GM21423 (cell line): ENCODE measurements around the gene C19orf38.

ENCODE experiments used
- ATAC-seq: cut with Tn5 transposase; IDR thresholded peaks from one replicate; pipeline ENCODE4 v1.9.1; 2021; ENCODE audit warnings: mild to moderate bottlenecking, moderate library complexity; ENCODE audit not compliant: unreplicated experiment

C19orf38 gene

GRCh38 chr19:10899151-10899653 is 51.0 kb downstream of the C19orf38 start:
- ATAC-seq: no peak

DNA sequence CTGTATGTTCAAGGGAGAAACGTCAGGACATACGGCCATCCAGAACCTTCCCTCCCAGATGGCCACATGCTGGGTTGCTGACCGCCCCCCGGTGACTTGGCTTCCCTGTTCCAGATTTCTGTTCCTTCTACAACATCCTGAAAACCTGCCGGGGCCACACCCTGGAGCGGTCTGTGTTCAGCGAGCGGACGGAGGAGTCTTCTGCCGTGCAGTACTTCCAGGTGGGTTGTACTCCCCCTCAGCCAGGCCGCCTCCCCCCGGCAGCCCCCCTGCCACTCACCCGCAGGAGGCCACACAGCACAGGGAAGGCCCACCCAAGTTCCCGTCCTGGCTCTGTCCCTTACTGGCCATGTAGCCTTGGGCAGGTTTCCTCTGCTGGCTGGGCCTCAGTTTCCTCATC is 59.7 kb downstream of the C19orf38 start:
- ATAC-seq: no peak

GRCh38 chr19:10908380-10908960 is 60.3 kb downstream of the C19orf38 start:
- ATAC-seq: no peak

DNA sequence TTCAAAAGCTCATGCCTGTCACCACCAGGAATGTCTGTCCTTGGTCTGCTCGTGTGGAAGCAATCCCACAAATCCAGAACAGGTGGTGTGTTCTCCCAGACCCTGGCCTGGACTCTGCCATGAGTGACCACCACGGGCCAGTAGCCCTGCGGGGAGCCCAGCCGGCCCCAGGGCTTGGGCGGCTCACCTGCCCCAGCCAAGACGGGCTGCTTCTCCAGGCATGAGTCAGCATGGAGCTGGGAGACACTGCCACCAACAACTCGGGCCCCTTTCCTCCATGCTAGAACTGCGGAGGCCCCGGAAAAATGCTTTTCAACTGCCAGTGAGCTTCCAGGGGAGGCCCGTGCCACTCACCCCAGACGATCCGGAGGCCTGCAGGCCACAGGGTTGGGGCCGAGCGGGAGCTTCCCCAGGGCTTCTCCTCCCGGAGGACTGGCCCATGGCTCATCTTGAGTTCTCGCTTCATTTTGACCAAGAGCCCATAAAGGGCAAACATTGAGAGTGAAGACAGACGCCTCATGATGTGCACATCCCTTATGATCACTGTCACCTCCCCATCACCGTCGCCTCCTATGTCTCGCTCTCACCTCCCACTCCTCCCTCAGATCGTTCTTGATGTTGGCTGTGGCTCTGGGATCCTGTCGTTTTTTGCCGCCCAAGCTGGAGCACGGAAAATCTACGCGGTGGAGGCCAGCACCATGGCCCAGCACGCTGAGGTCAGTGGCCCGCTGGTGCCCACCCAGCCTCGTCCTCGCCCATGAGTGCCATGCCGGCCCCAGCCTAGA is 63.6 kb downstream of the C19orf38 start:
- ATAC-seq: no peak

DNA sequence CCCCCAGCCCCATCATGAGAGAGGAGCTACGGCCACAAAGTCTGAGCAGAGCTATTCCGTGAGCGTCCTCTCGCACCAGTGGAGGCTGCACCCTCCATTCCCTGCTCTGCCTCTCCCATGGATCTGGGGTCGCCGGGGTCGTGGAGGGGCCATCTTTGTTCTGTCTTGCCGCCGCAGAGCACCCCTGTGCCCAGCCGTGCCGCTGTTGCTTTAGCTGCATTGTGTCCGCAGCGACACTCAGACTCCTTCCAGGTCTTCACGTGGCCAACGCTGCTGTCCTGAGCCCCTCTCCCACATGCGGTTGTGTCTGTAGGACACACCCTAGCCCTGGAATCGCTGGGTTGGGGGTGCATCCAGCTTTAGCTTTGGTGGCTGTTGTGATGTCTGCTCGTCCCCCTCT is 64.4 kb downstream of the C19orf38 start:
- no peak for ATAC-seq

- ATAC-seq: no peak
Measured at GRCh38 chr19:10913716-10914340, 65.6 kb downstream of the C19orf38 start.

DNA sequence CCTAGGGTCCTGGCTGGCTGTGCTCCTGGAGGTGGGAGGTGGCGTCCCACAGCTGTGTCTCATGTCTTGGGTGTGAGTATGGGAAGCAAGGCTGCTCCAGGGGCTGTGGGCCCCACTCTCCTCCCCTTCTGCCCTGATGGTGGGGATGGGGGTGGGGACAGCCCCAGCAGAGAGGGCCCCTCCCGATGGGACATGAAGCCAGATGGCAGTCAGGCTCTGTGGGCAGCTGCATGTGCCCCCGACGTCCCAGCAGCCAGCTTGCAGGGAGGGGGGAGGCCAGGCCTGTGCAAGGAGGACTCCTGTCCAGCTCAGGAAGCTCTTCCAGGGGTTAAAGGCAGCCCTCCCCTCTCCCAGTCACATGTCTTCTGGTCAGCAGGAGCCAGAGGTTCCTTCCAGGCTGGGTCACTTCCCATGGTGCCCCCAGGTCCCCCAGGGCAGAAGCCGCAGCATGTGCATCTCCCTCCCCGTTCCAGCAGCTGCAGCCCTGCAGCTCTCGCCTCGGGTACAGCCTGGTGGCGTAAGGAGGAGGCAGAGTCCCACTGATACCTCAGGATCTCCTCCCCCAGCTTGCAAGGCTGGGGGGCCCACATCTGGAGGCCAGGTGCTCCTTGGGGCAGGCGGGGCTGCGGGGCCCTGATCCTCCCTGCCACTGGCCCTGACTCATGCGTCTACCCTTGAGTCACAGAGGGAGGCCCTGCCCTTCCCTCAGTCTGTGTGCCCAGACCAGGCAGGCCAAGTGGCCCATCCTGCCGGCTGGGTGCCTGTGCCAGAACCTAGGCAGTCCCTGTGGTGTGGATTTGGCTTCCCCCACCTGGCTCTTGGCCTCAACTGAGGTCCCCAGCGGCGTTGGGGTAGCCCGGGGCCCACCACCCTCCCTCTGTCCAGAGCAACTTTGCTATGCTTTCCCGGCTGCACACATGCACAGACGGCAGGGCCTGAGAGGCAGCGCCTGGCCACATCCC is 67.2 kb downstream of the C19orf38 start:
- ATAC-seq: no peak

- no peak for ATAC-seq
Measured at GRCh38 chr19:10916602-10917001, 68.4 kb downstream of the C19orf38 start.

GRCh38 chr19:10918359-10918758 is 70.1 kb downstream of the C19orf38 start:
- ATAC-seq: no peak
